Measurements from ENCODE around the gene SLC41A2.

DNA sequence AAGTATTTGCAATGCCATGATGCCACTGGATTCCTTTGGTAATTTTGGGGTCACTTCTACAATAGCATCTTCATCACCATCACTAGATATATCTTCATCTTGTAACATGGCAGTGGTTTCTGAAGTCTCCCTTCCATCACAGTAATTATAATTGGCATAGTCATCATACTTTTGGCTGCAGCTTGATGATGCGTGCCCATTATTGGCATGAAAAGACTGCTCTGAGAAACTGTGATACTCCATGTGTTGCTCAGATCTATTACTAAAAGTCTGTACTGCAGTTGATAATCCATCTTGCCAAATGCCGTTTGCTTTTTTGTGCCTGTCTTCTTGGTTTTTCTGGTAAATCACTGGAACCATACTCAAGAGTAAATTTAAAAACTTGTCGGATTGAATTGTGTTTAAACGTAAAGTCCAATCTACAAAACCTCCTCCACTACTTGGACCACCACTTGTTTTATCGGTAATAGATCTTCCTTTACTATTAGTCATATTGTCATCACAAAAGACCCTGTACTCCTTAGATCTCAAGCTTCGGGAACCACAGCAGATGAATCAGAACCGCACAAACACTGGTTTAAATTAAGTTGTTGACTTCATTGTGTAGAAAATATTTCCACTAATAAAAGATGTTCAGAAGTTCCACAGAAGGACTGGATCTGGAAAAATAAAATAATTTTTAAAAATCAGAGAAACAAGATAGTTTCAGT, 29.9 kb downstream of the SLC41A2 start:
- TF ChIP-seq TAF1 (IDR thresholded peaks at IDR 0.05; ENCODE audit: borderline replicate concordance, low read depth, low read length) (no peak), POLR2A (IDR thresholded peaks at IDR 0.05; ENCODE audit: low read depth, low read length) (no peak), POLR2AphosphoS5 (IDR thresholded peaks at IDR 0.05; ENCODE audit: low read depth, low read length) (no peak)

Measured in GM12892 (cell line).